GM23338 (cell line): ENCODE data around the gene SLC25A3. TPM values are rescaled to one million over a fixed set of nuclear protein-coding genes. Genes with fewer than 3 reads are reported as not detected.

Experiments used
- ATAC-seq: fragments of 200-7000 bp; cut with Tn5 transposase; 3 replicates; pipeline ENCODE4 v1.9.1; 2020
- DNase-seq: peaks from one replicate; pipeline ENCODE4 v3.0.0-alpha.2; 2015; ENCODE audit warnings: low spot score
- H2AFZ ChIP-seq: fragments of 200-600 bp; sonication (generic); 2 replicates; pipeline ENCODE4 v1.8.0; 2016; ENCODE audit warnings: antibody characterized with exemption, mild to moderate bottlenecking, moderate library complexity
- H3F3A ChIP-seq: fragments of 200-600 bp; sonication (generic); replicated peaks from 2 replicates; pipeline ENCODE4 v1.8.0; 2017; ENCODE audit warnings: antibody characterized with exemption, mixed run types, low read depth
- H3K27ac ChIP-seq: fragments of 200-600 bp; sonication (generic); 2 replicates; pipeline ENCODE4 v1.6.1; 2016; ENCODE audit warnings: low read depth
- H3K27me3 ChIP-seq: fragments of 200-600 bp; sonication (generic); 2 replicates; pipeline ENCODE4 v1.8.0; 2016; ENCODE audit warnings: mild to moderate bottlenecking, mixed run types, moderate library complexity; ENCODE audit not compliant: insufficient read depth
- H3K36me3 ChIP-seq: fragments of 200-600 bp; sonication (generic); 2 replicates; pipeline ENCODE4 v1.8.0; 2016; ENCODE audit warnings: mild to moderate bottlenecking; ENCODE audit not compliant: insufficient read depth
- H3K4me1 ChIP-seq: fragments of 200-600 bp; sonication (generic); 2 replicates; pipeline ENCODE4 v1.8.0; 2016; ENCODE audit warnings: mild to moderate bottlenecking, moderate library complexity; ENCODE audit not compliant: insufficient read depth
- H3K4me2 ChIP-seq: fragments of 200-600 bp; sonication (generic); 2 replicates; pipeline ENCODE4 v1.7.1; 2017; ENCODE audit warnings: mixed run types
- H3K4me3 ChIP-seq: fragments of 200-600 bp; sonication (generic); 2 replicates; pipeline ENCODE4 v1.6.1; 2016; ENCODE audit warnings: mixed run types
- H3K79me2 ChIP-seq: fragments of 200-600 bp; sonication (generic); replicated peaks from 2 replicates; pipeline ENCODE4 v1.8.0; 2017; ENCODE audit warnings: mild to moderate bottlenecking; ENCODE audit not compliant: insufficient read depth
- H3K9me2 ChIP-seq: fragments of 200-600 bp; sonication (generic); 2 replicates; pipeline ENCODE4 v1.8.0; 2017; ENCODE audit not compliant: insufficient read depth
- H4K20me1 ChIP-seq: fragments of 200-600 bp; sonication (generic); replicated peaks from 2 replicates; pipeline ENCODE4 v1.8.0; 2017; ENCODE audit warnings: mild to moderate bottlenecking; ENCODE audit not compliant: insufficient read depth
- H3K27ac Mint-ChIP-seq: 2 replicates; pipeline ENCODE4 v1.8.0; 2020; ENCODE audit warnings: inconsistent platforms, mild to moderate bottlenecking, moderate library complexity, mixed read lengths
- H3K27me3 Mint-ChIP-seq: 3 replicates; pipeline ENCODE4 v1.8.0; 2022; ENCODE audit warnings: low read depth, mild to moderate bottlenecking, moderate library complexity, mixed read lengths, inconsistent platforms; ENCODE audit not compliant: insufficient read depth, poor library complexity
- H3K36me3 Mint-ChIP-seq: 3 replicates; pipeline ENCODE4 v1.8.0; 2021; ENCODE audit warnings: low read depth, mild to moderate bottlenecking, inconsistent platforms, moderate library complexity, mixed read lengths
- H3K4me1 Mint-ChIP-seq: 3 replicates; pipeline ENCODE4 v1.8.0; 2020; ENCODE audit warnings: mild to moderate bottlenecking, inconsistent platforms, mixed read lengths
- H3K4me3 Mint-ChIP-seq: 3 replicates; pipeline ENCODE4 v1.8.0; 2021; ENCODE audit warnings: moderate library complexity, mild to moderate bottlenecking, inconsistent platforms, mixed read lengths
- H3K9me3 Mint-ChIP-seq: 3 replicates; pipeline ENCODE4 v1.8.0; 2020; ENCODE audit warnings: moderate library complexity, mild to moderate bottlenecking, inconsistent platforms, mixed read lengths
- JUNB ChIP-seq: IDR thresholded peaks from one replicate; pipeline ENCODE4 v1.6.1; 2016; ENCODE audit warnings: antibody characterized with exemption; ENCODE audit not compliant: unreplicated experiment
- NANOG ChIP-seq: IDR thresholded peaks from 2 replicates; pipeline ENCODE4 v1.6.1; 2016; ENCODE audit warnings: antibody characterized with exemption, borderline replicate concordance
- POLR2AphosphoS5 ChIP-seq: IDR thresholded peaks from 2 replicates; pipeline ENCODE4 v1.6.1; 2016; ENCODE audit warnings: antibody characterized with exemption, low read depth
- polyA plus RNA-seq: library from polyadenylated mRNA; unstranded; fragments of >200 nt; fragmentation: Nextera tagmentation; extraction: Ambion mirVana; gene quantifications from 2 replicates; pipeline ENCODE4 v1.2.1, GENCODE V29; 2016
- total RNA-seq: library from RNA; depleted of rRNA; stranded (reverse); fragments of >200 nt; shearing (Covaris generic); gene quantifications from 2 replicates; pipeline ENCODE4 v1.2.3, GENCODE V29; 2014
- TF ChIP-seq, protein P1 (sequence below): fragments of 250-450 bp; sonication (Bioruptor Pico); IDR thresholded peaks from 2 replicates; pipeline ENCODE4 v1.5.0; 2020; ENCODE audit warnings: mild to moderate bottlenecking, moderate library complexity
- TF ChIP-seq, protein P2 (sequence below): IDR thresholded peaks from one replicate; pipeline ENCODE4 v1.6.1; 2018; ENCODE audit warnings: antibody characterized with exemption; ENCODE audit not compliant: unreplicated experiment

SLC25A3 gene
- total and polyA plus RNA-seq, 2 experiments from 2014 or later, result 676 to 703 TPM

DNA sequence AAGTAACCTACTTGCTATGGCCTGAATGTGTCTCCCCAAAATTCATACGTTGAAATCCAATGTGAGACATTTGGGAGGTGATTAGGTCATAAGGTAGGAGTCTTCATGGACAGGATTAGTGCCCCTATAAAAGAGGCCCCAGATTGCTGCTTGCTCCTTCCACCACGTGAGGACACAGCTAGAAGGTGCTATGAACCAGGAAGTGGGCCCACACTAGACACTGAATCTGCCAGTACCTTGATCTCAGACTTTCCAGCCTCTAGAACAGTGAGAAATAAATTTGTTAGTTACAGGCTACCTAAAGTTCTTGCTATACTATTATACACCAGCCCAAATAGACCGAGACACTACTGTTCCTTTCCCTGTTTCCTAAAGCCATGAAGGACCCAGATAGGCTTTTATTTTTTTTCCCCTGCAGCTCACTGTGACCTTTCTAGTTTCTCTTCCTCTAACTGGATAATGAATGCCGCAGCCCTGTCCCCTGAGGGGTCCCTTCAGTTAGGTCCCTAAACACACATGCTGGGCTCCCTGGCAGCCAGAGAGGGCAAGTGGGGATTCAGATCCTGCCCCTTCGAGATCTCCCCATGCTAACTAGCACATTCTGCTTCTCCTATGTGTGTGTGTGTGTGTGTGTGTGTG lies 19.3 kb downstream of the SLC25A3 start (continued):
- TF ChIP-seq, protein P1, sequence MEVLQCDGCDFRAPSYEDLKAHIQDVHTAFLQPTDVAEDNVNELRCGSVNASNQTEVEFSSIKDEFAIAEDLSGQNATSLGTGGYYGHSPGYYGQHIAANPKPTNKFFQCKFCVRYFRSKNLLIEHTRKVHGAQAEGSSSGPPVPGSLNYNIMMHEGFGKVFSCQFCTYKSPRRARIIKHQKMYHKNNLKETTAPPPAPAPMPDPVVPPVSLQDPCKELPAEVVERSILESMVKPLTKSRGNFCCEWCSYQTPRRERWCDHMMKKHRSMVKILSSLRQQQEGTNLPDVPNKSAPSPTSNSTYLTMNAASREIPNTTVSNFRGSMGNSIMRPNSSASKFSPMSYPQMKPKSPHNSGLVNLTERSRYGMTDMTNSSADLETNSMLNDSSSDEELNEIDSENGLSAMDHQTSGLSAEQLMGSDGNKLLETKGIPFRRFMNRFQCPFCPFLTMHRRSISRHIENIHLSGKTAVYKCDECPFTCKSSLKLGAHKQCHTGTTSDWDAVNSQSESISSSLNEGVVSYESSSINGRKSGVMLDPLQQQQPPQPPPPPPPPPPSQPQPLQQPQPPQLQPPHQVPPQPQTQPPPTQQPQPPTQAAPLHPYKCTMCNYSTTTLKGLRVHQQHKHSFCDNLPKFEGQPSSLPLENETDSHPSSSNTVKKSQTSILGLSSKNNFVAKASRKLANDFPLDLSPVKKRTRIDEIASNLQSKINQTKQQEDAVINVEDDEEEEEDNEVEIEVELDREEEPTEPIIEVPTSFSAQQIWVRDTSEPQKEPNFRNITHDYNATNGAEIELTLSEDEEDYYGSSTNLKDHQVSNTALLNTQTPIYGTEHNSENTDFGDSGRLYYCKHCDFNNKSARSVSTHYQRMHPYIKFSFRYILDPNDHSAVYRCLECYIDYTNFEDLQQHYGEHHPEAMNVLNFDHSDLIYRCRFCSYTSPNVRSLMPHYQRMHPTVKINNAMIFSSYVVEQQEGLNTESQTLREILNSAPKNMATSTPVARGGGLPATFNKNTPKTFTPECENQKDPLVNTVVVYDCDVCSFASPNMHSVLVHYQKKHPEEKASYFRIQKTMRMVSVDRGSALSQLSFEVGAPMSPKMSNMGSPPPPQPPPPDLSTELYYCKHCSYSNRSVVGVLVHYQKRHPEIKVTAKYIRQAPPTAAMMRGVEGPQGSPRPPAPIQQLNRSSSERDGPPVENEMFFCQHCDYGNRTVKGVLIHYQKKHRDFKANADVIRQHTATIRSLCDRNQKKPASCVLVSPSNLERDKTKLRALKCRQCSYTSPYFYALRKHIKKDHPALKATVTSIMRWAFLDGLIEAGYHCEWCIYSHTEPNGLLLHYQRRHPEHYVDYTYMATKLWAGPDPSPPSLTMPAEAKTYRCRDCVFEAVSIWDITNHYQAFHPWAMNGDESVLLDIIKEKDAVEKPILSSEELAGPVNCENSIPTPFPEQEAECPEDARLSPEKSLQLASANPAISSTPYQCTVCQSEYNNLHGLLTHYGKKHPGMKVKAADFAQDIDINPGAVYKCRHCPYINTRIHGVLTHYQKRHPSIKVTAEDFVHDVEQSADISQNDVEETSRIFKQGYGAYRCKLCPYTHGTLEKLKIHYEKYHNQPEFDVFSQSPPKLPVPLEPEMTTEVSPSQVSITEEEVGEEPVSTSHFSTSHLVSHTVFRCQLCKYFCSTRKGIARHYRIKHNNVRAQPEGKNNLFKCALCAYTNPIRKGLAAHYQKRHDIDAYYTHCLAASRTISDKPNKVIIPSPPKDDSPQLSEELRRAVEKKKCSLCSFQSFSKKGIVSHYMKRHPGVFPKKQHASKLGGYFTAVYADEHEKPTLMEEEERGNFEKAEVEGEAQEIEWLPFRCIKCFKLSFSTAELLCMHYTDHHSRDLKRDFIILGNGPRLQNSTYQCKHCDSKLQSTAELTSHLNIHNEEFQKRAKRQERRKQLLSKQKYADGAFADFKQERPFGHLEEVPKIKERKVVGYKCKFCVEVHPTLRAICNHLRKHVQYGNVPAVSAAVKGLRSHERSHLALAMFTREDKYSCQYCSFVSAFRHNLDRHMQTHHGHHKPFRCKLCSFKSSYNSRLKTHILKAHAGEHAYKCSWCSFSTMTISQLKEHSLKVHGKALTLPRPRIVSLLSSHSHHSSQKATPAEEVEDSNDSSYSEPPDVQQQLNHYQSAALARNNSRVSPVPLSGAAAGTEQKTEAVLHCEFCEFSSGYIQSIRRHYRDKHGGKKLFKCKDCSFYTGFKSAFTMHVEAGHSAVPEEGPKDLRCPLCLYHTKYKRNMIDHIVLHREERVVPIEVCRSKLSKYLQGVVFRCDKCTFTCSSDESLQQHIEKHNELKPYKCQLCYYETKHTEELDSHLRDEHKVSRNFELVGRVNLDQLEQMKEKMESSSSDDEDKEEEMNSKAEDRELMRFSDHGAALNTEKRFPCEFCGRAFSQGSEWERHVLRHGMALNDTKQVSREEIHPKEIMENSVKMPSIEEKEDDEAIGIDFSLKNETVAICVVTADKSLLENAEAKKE (CRISPR knock-in tag), result no peak

DNA sequence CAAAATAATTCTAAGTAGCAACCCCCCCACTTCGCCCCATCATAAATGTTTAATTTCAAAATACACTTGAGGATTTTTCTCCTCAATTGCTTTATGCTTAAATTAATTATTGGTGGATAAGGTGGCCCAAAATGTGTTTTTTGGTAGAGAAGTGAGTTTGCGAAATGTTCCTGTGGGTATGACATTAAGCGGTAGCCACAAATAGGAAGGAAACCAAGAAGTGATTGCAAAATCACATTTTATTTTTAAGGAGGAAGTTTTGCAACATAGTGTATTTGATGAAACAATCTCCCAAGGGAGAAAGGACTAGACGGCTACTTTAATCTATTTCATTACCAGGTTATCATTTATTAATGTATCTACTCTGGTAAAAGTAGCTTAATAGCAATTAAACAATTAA lies 25.5 kb downstream of the SLC25A3 start:
- Mint-ChIP-seq H3K4me3 (no peak overlapping the region), H3K27ac (no peak overlapping the region), H3K27me3 (no peaks in the 10 kb centered on the region), H3K9me3 (no peaks in the 10 kb centered on the region), H3K4me1 (no peaks in the 10 kb centered on the region), H3K36me3 (no peaks in the 10 kb centered on the region)
- Histone ChIP-seq H3K4me2 (no peak overlapping the region), H3K4me3 (no peak overlapping the region), H3K27me3 (no peaks in the 10 kb centered on the region), H3K36me3 (no peaks in the 10 kb centered on the region), H3K9me2 (no peaks in the 10 kb centered on the region), H4K20me1 (0 out of 2 replicates have a peak, but pooled peaks cover 3% of the 10 kb centered on the region), H3F3A (no peaks in the 10 kb centered on the region), H3K27ac (no peak overlapping the region), H3K79me2 (no peaks in the 10 kb centered on the region), H3K4me1 (no peaks in the 10 kb centered on the region), H2AFZ (no peak overlapping the region)
- DNase-seq (no peak), ATAC-seq (no peak)
- TF ChIP-seq NANOG (no peak), POLR2AphosphoS5 (no peak), JUNB (no peak)
- TF ChIP-seq, protein P2, sequence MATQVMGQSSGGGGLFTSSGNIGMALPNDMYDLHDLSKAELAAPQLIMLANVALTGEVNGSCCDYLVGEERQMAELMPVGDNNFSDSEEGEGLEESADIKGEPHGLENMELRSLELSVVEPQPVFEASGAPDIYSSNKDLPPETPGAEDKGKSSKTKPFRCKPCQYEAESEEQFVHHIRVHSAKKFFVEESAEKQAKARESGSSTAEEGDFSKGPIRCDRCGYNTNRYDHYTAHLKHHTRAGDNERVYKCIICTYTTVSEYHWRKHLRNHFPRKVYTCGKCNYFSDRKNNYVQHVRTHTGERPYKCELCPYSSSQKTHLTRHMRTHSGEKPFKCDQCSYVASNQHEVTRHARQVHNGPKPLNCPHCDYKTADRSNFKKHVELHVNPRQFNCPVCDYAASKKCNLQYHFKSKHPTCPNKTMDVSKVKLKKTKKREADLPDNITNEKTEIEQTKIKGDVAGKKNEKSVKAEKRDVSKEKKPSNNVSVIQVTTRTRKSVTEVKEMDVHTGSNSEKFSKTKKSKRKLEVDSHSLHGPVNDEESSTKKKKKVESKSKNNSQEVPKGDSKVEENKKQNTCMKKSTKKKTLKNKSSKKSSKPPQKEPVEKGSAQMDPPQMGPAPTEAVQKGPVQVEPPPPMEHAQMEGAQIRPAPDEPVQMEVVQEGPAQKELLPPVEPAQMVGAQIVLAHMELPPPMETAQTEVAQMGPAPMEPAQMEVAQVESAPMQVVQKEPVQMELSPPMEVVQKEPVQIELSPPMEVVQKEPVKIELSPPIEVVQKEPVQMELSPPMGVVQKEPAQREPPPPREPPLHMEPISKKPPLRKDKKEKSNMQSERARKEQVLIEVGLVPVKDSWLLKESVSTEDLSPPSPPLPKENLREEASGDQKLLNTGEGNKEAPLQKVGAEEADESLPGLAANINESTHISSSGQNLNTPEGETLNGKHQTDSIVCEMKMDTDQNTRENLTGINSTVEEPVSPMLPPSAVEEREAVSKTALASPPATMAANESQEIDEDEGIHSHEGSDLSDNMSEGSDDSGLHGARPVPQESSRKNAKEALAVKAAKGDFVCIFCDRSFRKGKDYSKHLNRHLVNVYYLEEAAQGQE, result no peak
